ENCODE measurements around the gene MB21D2. TPM values are rescaled to one million over a fixed set of nuclear protein-coding genes. Genes with fewer than 3 reads are reported as not detected.

The MB21D2 gene
- total RNA-seq, 1 donor from 2014 or later: 106 TPM

- no peak for DNase-seq (ENCODE audit: low spot score in 2 of 2)
Observed at GRCh38 chr3:192896208-192896607, 21.4 kb downstream of the MB21D2 start.

DNA sequence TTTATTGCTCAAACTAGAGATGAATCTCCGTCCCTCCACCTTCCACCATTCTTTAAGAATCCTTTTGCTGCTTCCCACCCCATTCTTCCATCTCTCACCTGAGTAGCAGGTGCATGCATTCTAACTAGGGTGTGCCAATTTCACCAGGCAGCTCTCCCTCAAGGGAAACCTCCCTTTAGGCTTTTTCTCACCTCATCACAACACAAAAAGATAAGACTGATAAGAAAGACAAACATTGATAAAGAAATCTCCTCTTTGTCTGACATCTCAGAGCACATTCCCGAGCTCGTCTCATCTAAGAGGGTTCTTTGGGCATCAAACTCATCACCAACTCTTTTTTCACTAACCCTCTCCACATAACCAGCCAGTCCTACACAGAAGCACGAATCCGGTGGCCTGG lies 23.0 kb downstream of the MB21D2 start:
- no peak for FAIRE-seq

More at GRCh38 chr3:192896208-192896607, 21.4 kb downstream of the MB21D2 start:
- FAIRE-seq: no peak

GRCh38 chr3:192892981-192893700 lies 24.5 kb downstream of the MB21D2 start:
- FAIRE-seq (no peak), DNase-seq (ENCODE audit: low spot score in 2 of 2) (no peak)

More for the DNA sequence above, 23.0 kb downstream of the MB21D2 start:
- DNase-seq (ENCODE audit: low spot score in 2 of 2): no peak

DNA sequence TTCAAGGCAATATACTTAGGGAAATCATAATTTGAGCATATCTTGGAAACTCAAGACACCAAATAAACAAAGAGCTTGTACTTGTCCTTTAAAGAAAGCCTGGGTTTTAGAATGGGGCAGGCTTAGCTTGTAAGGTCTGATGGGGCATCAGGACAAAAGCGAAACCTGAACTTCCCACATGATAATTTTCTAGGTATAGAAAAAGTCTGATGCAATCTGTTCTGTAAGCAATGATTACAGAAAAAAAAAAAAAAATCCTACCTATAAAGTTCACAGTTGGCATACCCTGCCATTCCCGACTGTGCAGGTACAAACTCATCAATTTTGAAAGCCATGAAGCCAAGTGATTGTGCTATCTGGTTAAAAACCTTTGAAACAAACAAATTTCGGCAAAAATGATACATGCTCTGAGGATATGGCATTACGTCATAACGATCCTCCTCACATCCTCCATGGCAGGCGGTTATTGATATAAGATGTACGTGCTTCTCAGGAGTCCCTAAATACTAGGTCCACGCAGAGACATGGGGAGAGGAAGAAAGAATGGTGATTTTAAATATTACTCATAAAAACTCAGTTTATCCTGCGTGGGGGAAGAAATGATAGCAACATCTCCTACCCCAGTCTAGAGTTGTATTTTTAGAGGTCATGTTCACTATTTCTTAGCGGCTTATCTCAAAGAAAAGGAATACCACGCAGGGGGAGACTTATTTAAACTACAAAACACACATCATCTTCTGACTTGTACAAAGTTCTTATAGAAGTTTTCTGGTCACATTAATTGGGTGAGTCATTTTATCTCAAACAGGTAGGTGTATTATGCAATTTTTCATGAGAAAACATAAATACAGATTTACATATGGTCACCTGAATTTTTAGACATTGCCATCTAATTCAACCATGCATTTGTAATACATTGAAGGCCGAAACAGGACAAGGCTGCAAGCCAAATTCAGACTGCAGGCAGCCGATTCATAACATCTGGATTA lies 27.0 kb downstream of the MB21D2 start:
- DNase-seq (ENCODE audit: low spot score in 2 of 2) (no peak), FAIRE-seq (no peak)

DNA sequence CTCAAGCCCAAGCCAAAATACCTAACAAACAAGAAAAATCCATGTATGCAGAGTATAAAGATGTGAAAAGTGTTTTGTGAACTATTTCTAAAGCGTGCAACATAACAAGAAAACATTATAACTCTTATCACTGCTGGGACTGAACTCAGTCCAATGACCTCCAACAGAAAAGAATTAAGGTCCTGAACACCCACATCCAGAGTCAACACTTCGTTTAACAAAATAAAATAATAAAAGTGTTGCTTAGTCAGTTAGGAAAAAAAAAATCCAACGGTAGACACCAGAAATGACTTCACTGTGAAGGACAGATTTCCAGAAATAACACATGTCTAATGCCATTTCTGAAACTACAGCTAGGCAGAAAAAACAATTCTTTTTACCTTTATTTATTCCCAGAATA lies 28.0 kb downstream of the MB21D2 start:
- FAIRE-seq: no peak
- DNase-seq (ENCODE audit: low spot score in 2 of 2): no peak

DNA sequence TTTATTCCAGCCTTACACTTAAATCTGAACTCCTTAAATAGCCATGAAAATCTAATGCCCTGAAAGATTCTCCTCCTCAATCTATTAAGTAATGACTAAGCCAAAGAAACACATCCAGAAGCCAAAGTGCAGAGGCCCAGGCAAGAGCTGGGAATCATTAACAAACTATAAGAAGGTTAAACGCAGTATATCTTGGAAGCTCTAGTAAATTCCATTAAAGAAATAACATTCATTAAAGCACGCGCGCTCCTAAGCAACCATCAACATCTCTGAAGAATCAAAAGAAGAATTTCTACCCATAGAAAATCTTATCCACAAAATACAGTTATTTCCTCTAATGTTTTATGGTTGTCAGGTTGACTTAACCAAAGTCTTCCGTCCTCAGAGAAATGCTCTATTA lies 29.5 kb downstream of the MB21D2 start:
- no peak for FAIRE-seq

GRCh38 chr3:192887701-192888100 lies 30.0 kb downstream of the MB21D2 start:
- FAIRE-seq (no peak), DNase-seq (ENCODE audit: low spot score in 2 of 2) (no peak)

More for the DNA sequence above, 29.5 kb downstream of the MB21D2 start:
- no peak for DNase-seq (ENCODE audit: low spot score in 2 of 2)

- FAIRE-seq: no peak
Observed at GRCh38 chr3:192887047-192887446, 30.6 kb downstream of the MB21D2 start.

GRCh38 chr3:192884777-192885773 lies 32.6 kb downstream of the MB21D2 start:
- no peak for FAIRE-seq

More at GRCh38 chr3:192887047-192887446, 30.6 kb downstream of the MB21D2 start:
- DNase-seq (ENCODE audit: low spot score in 2 of 2): no peak

DNA sequence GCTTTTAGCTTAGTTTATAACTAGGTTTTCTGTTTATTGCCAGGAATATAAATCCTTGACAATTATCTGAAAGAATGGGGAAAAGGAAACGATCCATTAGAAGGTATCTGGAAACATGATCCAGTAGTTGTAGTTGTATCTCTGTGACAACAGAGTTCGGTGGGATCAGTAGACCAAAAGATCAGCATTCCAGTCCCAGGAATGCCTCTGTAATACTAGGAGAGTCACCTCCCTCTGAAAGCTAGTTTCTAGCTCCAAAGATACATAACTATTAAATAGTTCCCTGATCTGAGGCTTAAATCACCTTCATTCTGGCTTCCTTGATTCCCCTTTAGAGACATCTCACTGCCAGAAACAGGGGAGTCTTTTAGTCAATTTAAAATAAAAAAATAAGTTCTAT lies 34.1 kb downstream of the MB21D2 start:
- FAIRE-seq (no peak), DNase-seq (ENCODE audit: low spot score in 2 of 2) (no peak)

More at GRCh38 chr3:192884777-192885773, 32.6 kb downstream of the MB21D2 start:
- DNase-seq (ENCODE audit: low spot score in 2 of 2): no peak

DNA sequence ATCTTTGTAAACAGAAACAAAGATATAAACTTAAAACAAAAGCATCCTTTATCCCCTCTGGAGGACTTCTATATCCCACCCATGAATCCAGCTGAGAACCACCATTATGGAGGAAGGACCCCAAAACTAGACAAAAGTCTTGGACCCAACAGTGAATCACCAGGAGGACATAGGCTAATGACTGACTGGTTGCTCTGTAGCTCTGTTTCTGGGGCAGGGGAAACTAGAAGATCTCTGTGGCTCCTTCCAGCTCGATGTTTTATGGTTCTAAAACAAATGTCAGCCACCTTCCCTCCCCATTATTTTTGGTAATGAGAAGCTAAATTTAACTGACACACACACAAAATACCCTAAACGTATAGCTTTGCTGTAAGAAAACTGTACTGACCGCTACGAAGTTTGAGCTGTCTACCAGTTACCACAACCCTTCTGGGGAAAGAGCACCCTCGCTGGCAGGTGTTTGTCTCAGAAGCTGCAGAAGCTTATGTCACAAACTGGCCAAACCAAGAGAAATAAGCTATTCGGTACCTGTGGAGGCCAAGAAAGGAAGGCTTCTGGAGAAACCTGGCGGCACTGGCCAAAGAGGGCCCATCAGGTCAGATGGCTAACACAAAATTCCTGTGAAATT lies 36.4 kb downstream of the MB21D2 start:
- FAIRE-seq (no peak), DNase-seq (ENCODE audit: low spot score in 2 of 2) (no peak)

- no peak for FAIRE-seq
- no peak for DNase-seq (ENCODE audit: low spot score in 2 of 2)
Observed at GRCh38 chr3:192880313-192880712, 37.3 kb downstream of the MB21D2 start.

DNA sequence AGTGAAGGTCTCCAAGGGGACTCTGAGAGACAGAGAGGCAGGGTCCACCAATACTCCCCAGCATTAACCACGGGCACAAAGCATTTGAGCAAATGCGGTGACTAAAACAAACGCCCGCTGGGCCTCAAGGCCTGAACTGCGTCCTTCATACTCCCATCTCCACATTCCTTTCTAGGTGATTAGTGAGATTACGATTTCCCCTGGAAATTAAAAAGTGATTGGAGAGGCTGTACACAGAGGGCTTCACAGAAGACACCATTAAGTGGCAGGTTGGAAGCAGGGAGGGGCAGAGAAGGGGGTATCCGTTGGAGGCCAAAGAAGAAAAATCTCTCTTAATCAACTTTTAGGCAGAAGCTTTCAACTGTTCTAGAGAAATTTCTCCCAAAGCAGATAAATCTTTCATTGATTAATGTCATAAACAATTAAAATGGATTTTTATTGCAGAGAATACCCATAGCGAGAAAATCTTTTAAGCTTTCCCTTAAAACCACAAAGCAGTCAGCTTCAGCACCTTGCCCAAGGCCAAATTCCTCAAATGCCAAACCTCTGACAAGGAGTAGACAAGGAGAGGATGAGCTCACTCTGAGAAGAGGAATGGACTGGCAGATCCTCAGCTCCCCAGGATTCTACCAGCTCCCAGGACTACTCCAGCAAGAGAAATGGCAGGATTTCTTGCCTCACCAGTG lies 38.2 kb downstream of the MB21D2 start:
- DNase-seq (ENCODE audit: low spot score in 2 of 2) (no peak), FAIRE-seq (no peak)

DNA sequence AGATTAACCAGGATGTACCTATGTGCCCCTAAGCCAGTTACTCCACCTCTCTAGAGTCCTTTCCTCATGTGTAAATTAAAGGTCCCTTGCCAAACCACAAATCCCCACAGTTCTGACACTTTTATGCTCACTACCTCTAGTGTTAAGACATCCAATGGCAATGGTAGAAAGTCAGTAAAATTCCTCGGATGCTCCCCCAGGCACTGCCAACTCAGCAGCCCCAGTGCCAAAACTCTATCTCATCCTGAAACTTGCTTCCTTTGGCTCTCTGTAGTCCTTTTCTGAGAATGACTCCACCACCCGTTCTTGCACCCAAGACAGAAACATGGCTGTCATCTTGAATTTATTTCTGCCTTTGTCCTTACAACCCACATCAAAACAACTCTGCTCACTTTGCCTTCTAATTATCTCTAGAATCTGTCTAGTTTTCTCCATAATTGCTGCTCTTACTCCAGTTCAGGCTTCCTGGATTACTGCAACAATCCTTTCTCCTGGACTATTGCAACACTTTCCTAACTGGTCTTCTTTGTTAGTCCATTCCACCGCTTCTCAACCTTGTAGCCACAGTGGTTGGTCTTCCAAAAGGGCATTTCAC lies 41.6 kb downstream of the MB21D2 start:
- FAIRE-seq (no peak), DNase-seq (ENCODE audit: low spot score in 2 of 2) (no peak)

GRCh38 chr3:192870822-192871221 lies 46.8 kb downstream of the MB21D2 start:
- DNase-seq (ENCODE audit: low spot score in 2 of 2) (no peak), FAIRE-seq (no peak)

GRCh38 chr3:192869131-192870031 lies 48.3 kb downstream of the MB21D2 start:
- no peak for DNase-seq (ENCODE audit: low spot score in 2 of 2)
- no peak for FAIRE-seq

DNA sequence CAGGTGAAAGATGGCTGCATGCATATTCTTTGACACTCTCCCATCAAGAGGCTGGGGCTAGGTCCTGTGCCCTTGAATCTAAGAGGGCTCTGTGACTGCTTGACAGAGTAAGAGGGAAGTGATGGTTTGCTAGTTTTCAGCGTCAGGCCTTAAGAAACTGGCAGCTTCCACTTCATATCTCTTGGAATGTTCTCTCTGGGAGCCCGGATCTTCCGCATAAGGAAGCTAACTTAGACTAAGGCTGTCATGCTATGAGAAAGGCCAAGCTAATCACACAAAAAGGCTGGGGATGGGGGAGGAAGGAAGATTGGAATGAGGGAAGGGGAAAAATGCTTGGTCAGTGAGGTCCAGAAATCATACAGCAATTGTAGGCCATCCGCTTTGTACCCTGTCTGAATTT lies 50.0 kb downstream of the MB21D2 start:
- no peak for FAIRE-seq
- no peak for DNase-seq (ENCODE audit: low spot score in 2 of 2)

DNA sequence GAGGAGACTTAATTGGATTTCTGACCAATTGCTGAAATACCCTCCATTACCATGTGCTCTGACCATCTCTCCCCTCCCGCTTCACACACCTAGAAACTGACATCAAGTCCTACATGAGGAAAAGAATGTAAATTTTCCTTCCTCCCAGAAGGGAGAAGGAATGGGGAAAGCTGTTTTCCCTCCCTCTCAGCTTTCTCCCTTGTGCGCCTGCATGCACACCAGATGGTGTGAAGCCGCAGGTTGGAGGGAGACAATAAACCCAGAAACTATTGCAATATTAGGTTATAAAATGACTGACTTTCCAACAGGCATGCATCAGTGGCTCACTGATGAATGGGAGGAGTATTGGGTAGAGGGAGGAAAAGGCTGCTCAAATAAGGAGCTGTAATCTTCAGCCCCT lies 50.9 kb downstream of the MB21D2 start:
- no peak for DNase-seq (ENCODE audit: low spot score in 2 of 2)
- FAIRE-seq: no peak

All from frontal cortex (tissue), 4 donors.